NCI-H510A treated with DMSO at 0.1 percent for 48 hours (cell line): ENCODE results near the gene COL5A2.

Source experiments
- DNase-seq: peaks from one replicate; lab custom pipeline; 2025; lab: John Stamatoyannopoulos, UW

COL5A2 gene

GRCh38 chr2:189179570-189179950, at the start of gene COL5A2:
COL5A2 (minus strand) TSS chr2:189179761; CDS start chr2:189179604, 157 bp downstream.
- no peak for DNase-seq

GRCh38 chr2:189226017-189226416, 46.5 kb upstream of the COL5A2 start:
- DNase-seq = no peak

DNA sequence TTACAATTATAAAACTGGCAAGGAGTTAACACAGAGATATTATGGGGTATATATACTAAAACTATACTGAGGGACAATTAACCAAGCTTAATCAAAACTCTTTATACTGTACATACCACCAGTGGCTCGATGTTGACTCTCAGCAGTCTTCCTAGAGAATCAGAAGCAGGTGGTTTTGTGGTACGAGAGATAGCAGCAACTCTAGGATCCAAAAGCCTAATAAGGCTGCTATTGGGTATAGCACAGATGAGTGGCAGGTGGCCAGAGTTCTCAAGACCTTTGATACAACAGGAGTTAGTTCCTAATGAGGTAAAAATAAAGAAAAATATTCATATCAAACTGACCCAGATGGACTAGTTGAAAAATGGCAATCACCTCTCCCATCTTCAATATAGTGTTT, 45.5 kb upstream of the COL5A2 start:
- DNase-seq = no peak

DNA sequence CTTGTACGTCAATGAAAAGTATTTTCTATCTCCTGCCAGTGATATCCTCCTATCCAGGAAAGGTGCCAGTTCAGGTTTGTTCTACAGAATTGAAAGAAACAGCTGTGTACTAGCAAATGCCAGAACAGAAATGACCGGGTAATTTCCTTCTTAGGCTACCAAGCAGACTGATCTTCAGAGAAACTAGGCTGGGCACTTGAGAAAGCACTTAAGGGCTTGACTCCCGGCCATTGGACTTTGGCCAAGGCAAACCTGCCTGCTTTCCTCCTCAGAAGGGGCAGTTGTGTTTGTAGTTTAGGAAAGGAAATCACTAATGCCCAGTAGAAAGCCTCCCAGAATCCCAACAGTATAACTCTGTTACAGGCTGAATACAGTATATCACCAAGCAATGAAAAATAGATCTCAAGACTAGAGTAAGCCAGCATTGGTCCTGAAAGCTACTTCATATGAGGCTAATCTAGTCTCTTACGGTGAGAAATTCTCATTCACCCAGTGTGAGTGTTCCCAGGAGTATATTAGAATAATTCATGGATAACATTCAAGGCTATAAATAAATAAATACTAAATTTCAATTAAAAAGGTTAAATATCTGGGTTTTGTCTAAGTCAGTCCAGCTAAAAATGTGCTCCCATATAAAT, 43.0 kb upstream of the COL5A2 start:
- no peak for DNase-seq

- DNase-seq = no peak
These were observed 42.4 kb upstream of the COL5A2 start for GRCh38 chr2:189221811-189222467.

DNA sequence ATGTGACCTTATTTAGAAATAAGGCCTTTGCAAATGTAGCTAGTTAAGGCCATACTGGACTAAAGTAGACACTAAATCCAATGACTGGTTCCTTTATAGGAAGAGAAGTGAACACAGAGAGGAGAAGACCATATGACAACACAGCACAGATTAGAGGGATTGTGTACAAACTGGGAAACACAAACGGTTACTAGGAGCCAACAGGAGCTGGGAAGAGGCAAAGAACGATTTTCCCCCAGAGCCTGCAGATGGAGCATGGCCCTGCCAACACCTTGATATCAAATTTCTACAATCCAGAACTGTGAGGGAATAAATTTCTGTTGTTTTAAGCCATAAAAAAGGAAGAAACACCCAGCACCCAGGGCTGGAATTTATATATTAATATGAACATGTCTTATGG, 38.7 kb upstream of the COL5A2 start:
- no peak for DNase-seq

DNA sequence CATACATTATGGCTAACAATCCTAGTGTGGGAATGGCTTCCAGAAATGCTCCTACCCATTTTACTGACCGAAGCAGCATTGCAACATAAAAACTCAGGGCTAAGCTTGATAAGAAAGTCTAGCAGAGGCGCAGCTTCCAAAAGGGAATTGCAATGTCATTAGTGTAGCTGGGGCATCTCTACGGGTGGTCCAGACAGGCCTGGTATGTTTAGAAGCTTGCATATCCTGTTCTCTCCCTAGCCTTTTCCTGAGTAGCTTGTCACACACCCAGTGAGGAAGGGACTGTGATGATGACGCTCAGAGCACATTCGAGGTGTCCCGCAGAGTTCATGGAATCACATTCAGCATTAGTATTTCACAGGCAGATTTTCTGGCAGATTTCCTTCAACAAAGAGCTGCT, 38.0 kb upstream of the COL5A2 start:
- DNase-seq = no peak

DNA sequence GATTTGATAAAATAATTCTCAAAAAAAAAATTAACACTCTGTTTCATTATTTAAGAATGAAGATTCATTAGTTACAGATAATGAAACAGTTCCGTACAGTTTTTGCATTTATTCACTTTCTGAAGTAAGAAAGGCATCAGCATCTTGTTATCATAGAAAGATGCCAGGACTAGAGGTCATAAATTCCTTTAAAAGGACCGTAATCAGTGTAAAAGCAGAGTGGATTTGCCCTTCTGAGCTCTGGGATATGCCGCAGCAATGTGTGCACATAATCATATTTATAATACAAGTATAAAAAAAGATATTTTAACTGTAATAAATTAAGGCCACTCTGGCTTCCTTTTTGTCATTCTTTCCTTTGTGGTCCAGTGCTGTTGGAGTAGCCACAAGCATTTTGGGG, 37.5 kb upstream of the COL5A2 start:
- DNase-seq = no peak

DNA sequence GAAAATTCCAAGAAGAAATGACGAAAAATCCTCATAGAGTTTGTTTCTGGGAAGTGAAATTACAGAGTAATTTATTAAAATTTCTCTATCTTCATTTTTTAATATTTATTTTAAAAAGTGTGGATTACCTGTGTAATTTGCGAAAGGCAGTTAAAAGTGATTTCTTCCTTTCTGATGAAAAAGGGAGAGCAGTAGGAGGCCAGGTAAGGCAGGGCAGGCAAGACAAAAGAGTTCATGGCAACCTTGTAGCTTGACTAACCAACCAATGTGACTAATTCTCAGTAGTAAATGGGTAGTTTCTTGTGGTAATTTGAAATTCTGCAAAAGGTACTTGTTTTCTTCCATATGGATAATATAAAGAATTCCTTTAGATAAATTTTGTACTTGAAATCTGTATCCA, 34.9 kb upstream of the COL5A2 start:
- DNase-seq = no peak

DNA sequence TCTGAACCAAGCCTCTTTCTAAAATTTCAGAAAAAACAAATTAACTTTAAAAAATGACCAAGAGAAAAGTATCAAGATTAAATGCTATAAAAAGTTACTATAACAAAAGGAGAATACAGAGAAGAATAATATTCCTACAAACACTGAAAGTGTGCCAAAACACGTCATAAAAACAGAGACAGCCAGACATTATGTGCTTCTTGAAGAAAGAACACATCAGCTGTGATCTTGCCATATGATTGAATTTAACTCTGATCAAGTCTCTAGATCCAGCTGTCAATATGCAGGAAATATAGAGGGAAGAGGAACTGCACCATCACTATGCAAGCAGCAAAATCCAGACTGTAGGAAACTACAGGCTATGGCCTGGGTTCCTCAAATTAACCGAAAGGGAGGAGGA, 33.7 kb upstream of the COL5A2 start:
- no peak for DNase-seq

- no peak for DNase-seq
These were observed 30.9 kb upstream of the COL5A2 start for GRCh38 chr2:189210250-189211087.

GRCh38 chr2:189208254-189208653, 28.7 kb upstream of the COL5A2 start:
- no peak for DNase-seq

DNA sequence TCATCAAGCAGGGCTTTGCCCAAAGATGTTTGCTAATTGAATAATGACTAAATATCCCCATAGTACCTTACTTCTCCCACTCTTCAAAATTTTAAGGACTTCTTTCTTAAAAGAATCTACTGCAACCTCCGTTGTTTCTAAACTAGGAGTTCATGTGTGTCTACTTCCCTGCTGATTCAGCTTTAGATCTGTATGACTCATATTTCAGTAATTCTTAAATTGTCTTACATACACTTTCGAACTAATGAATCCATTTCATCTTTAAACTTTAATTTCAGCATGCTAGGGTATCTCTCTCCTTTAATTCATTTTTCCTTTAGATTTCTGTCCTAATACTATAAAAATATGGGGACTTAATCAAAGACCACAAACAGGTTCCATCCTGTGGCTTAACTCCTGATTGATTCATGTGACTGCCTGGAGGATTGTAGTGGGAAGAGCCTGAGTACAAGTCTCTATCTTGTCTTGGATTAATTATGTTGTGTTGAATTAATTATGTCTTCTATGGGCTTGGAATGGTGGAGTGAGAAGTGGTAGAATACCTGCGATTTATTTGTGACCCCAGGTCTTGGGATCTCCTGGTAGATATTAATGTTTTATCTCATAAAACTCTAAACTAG, 24.9 kb upstream of the COL5A2 start:
- no peak for DNase-seq

GRCh38 chr2:189203177-189203799, 23.7 kb upstream of the COL5A2 start:
- peak; percentile 35 for DNase-seq

DNA sequence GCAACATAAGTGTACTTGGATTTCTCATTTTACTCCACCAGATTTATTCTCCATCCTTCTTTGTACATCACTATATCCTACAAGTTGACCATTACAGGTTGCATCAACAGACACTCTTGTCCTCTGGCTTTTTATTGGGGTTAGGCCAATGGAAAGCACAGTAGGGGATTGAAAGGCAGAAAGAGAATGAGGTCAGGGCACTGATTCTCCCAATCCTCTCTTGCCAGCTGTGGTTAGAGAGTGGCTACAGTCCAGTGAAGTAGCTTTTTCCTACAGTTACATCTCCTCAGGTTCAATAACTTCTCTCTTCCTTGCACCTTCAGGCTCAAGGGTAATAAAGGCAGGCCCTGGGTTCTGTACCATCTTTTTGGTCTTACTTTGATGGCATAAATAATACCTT, 20.2 kb upstream of the COL5A2 start:
- DNase-seq = no peak

DNA sequence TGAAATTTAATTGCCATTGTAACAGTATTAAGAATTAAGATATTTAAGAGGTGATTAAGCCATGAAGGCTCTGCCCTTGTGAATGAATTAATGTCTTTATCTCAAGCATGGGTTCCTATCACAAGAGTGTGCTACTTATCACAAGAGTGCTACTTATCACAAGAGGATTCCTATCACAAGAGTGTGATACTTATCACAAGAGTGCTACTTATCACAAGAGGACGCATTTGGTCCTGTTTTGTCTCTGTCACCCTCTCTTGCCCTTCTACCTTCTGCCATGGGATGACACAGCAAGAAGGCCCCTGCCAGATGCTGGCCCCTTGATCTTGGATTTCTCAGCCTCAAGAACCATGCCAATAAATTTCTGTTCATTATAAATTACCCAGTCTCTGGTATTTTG, 13.2 kb upstream of the COL5A2 start:
- peak; percentile 35 for DNase-seq

DNA sequence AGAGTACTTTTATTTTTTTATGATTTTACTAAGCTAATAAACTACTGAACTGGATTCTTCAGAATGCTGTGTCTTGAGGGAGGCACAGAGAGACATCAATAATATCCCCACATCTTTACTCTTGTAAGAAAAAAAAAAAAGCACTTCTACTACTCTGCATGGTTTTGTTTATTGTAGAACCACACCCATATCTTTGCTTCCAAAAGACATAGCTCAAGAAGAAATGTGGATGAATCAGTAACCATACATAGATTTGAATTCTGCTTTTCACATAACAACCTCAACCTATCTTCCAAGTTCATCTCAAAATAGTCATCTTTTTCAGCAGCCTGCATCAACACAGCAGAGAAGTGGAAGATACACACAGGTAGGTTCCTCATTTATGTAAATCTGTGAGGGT, 12.2 kb upstream of the COL5A2 start:
- DNase-seq = no peak

DNA sequence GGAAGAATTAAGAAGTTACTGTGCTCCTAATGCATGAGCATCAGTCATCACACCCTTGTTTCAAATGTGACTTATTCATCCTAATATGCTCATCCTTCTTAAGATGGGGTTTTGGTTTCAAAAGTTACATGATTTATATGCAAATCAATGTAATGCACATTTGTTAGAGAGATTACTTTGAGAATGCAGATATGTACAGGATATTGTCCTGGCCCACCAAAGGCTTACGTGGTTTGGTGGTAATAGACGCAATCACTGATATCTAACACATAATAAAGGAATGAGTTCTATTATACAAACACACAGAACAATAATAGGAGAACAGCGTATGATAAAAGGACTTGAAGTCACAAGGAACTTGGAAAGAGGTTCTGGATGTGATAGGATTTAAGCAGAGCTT, 11.1 kb upstream of the COL5A2 start:
- no peak for DNase-seq

DNA sequence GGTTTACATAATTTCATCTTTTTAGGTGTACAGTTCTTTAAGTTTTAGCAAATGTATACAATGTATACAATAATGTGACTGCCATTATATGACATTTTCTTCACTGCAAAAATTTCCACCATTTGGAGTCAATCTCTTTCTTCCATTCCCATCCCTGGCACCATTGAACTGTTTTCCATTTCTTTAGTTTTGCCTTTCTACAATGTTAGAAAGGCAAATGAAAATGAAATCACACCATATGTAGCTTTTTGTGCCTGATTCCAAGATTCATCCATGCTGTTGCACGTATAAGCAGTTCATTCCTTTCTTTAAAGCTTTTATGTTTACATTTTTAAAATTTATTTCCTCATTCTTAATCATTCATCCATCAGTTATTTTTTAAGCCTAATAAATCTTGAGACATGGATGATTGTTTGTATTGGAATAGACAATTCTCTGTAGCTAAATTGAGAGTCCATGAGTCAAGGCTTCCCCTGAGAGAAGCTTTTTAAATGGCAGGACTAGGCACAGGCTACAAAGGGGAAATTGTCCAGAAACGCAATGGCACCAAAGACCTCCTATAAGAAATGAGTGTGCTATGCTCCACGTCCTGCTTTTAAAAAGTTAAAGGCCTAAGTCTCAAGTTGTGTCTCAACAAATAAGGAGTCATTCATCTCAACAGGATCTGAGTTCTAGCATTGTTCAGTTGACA, 8.7 kb upstream of the COL5A2 start:
- DNase-seq = no peak

GRCh38 chr2:189183170-189183569, 3.6 kb upstream of the COL5A2 start:
- no peak for DNase-seq

DNA sequence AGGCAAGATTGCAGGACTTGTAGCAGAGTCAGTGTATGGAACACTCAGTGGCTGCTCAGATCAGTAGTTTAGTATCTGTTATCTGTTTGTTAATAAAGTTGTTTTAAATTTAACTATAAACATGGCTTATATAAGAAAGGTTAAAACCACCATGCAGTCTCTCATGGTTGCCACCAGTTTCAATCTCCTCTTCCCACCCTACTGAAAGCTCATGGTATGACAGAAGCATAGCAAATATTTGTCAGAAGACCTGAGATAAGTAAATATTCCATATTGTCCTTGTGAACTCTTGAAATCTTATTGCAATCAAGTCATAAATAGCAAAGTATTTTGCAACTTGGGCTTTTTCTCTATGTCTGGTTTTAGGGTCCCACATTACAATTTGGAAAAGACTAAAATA, 2.1 kb upstream of the COL5A2 start:
- DNase-seq = no peak
